Stomach (tissue), 4 donors: ENCODE measurements around the gene AXIN2.
"Not testable (repeated sequence)": the region's sequence is repeated elsewhere in the genome, so short reads cannot be mapped to it uniquely, and the experiment has no call there.

Experiments
- POLR2A ChIP-seq, 4 donors: fragments of 450-650 bp; IDR thresholded peaks; one replicate each; pipeline ENCODE4 v1.6.1; 2016; ENCODE audit warnings: antibody characterized with exemption in 4 of 4, control low read depth in 2 of 4, mild to moderate bottlenecking in 1 of 4, moderate library complexity in 1 of 4
- POLR2AphosphoS5 ChIP-seq, 3 donors: sonication (generic); formaldehyde crosslinking; IDR thresholded peaks; one replicate each; pipeline ENCODE4 v1.6.1; 2016; ENCODE audit warnings: antibody characterized with exemption in 3 of 3
- TF ChIP-seq, protein P1 (sequence below), 7 experiments: fragments of 450-650 bp in 4 of 7; fragments of 200-600 bp in 3 of 7; sonication (generic) in 3 of 7; IDR thresholded peaks; one replicate each; pipeline ENCODE4 v1.5.1; 2016 to 2019; ENCODE audit warnings: antibody characterized with exemption in 7 of 7, control low read depth in 2 of 7, mild to moderate bottlenecking in 1 of 7

DNA sequence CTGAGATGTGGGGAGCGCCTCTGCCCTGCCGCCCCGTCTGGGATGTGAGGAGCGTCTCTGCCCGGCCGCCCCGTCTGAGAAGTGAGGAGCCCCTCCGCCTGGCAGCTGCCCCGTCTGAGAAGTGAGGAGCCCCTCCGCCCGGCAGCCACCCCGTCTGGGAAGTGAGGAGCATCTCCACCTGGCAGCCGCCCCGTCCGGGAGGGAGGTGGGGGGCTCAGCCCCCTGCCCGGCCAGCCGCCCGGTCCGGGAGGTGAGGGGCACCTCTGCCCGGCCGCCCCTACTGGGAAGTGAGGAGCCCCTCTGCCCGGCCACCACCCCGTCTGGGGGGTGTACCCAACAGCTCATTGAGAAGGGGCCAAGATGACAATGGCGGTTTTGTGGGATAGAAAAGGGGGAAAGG, 77.0 kb downstream of the AXIN2 start:
- TF ChIP-seq, protein P1, sequence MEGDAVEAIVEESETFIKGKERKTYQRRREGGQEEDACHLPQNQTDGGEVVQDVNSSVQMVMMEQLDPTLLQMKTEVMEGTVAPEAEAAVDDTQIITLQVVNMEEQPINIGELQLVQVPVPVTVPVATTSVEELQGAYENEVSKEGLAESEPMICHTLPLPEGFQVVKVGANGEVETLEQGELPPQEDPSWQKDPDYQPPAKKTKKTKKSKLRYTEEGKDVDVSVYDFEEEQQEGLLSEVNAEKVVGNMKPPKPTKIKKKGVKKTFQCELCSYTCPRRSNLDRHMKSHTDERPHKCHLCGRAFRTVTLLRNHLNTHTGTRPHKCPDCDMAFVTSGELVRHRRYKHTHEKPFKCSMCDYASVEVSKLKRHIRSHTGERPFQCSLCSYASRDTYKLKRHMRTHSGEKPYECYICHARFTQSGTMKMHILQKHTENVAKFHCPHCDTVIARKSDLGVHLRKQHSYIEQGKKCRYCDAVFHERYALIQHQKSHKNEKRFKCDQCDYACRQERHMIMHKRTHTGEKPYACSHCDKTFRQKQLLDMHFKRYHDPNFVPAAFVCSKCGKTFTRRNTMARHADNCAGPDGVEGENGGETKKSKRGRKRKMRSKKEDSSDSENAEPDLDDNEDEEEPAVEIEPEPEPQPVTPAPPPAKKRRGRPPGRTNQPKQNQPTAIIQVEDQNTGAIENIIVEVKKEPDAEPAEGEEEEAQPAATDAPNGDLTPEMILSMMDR (IDR thresholded peaks at IDR 0.05) = not testable (repeated sequence)
- not testable (repeated sequence) for TF ChIP-seq POLR2A, POLR2AphosphoS5 (IDR thresholded peaks at IDR 0.05)
